Measurements from ENCODE around the gene CEP170B.

Gene CEP170B

DNA sequence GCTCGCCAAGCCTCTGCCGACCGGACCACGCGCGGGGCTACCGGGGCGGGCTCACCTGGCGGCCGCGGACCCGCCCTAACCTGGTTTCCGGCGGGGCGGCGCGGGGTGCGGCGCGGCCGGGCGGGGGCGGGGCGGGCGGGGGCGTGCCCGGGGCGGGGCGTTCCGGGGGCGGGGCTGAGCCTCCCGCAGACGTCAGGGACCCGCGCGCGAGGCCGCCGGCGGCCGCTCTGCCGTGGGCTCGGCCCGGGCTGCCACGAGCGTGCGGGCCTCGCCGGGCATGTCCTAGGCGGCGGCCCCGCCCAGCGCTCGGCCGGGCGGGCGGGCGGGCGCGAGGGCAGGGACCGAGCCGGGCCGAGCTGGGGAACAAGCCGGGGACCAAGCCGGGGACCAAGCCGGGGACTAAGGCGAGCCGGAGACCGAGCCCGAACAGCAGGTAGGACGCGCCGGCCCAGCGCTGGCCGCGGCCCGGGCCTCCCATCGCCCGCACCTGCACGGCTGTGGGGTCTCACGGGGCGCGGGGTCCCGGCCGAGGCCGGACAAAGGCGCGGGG lies at the start of gene CEP170B:
CEP170B (plus strand) TSS at position 188 of the 550 bp plus-strand sequence. CDS start 3,183 bp downstream, outside the sequence.
- Mint-ChIP-seq H3K36me3 (ENCODE audit: low read depth) (no peaks in the 10 kb centered on the region), H3K27me3 (peaks cover 36% of the 10 kb centered on the region), H3K27ac (no peak within 1 kb of the TSS), H3K4me3 (peak within 1 kb of the TSS; percentile 60), H3K4me1 (ENCODE audit: low read depth) (peaks cover 3% of the 10 kb centered on the region), H3K9me3 (no peaks in the 10 kb centered on the region)
- intact Hi-C loops (cut with micrococcal nuclease) = no loop called here

GRCh38 chr14:104816616-104816884 lies 48.5 kb upstream of the CEP170B start:
- peaks cover 32% of the 10 kb centered on the region for H3K36me3 Mint-ChIP-seq (ENCODE audit: low read depth)
- no peaks in the 10 kb centered on the region for H3K27me3 Mint-ChIP-seq
- no peaks in the 10 kb centered on the region for H3K9me3 Mint-ChIP-seq
- H3K4me1 Mint-ChIP-seq (ENCODE audit: low read depth) = peaks cover 27% of the 10 kb centered on the region
- peak overlapping the region; percentile 93 for H3K27ac Mint-ChIP-seq
- intact Hi-C loops (cut with micrococcal nuclease) = no loop called here
- peak overlapping the region; percentile 97 for H3K4me3 Mint-ChIP-seq

DNA sequence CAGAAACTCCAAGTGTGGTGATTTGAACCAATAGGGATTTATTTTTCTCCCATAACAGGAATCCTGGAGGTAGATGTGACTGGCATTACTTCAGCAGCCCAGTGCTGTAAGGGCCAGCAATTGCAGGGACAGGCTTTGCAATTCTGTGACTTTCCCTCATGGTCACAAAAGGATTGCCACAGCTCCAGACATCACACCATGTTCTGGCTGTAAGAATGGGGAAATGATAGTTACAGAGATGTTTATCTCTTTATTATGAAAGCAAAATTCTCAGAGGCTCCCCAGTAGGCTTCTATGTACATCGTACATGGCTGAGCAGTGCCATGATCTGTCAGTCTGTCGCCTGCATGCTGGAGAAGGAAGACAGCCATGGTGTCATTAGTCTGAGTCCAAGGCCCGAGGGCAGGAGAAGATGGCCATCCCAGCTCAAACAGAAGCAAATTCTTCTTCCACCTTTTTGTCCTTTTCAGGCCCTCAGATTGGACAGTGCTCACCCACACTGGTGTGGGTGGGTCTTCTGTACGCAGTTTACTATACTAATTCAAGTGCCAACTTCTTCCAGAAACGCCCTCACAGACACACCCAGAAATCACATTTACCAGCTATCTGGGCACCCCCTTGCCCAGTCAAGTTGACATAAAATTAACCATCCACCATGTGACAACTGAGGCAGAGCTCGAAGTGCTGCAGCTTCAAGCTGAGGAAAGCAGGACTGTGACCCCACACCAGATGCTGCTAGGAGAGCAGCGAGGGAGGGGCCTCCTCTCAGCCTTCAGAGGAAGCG lies 46.9 kb upstream of the CEP170B start:
- peaks cover 27% of the 10 kb centered on the region for H3K4me1 Mint-ChIP-seq (ENCODE audit: low read depth)
- H3K9me3 Mint-ChIP-seq = no peaks in the 10 kb centered on the region
- peaks cover 3% of the 10 kb centered on the region for H3K27me3 Mint-ChIP-seq
- H3K36me3 Mint-ChIP-seq (ENCODE audit: low read depth) = peaks cover 32% of the 10 kb centered on the region
- no peak overlapping the region for H3K27ac Mint-ChIP-seq
- intact Hi-C loops (cut with micrococcal nuclease) = no loop called here
- H3K4me3 Mint-ChIP-seq = no peak overlapping the region

- H3K9me3 Mint-ChIP-seq = no peaks in the 10 kb centered on the region
- H3K36me3 Mint-ChIP-seq (ENCODE audit: low read depth) = peaks cover 26% of the 10 kb centered on the region
- H3K4me1 Mint-ChIP-seq (ENCODE audit: low read depth) = peaks cover 21% of the 10 kb centered on the region
- no peak overlapping the region for H3K4me3 Mint-ChIP-seq
- intact Hi-C loops (cut with micrococcal nuclease) = no loop called here
- H3K27ac Mint-ChIP-seq = no peak overlapping the region
- H3K27me3 Mint-ChIP-seq = peaks cover 7% of the 10 kb centered on the region
These were observed 46.3 kb upstream of the CEP170B start for GRCh38 chr14:104818714-104819161.

GRCh38 chr14:104819361-104819781 lies 45.7 kb upstream of the CEP170B start:
- Mint-ChIP-seq H3K36me3 (ENCODE audit: low read depth) (peaks cover 20% of the 10 kb centered on the region), H3K27ac (no peak overlapping the region)

DNA sequence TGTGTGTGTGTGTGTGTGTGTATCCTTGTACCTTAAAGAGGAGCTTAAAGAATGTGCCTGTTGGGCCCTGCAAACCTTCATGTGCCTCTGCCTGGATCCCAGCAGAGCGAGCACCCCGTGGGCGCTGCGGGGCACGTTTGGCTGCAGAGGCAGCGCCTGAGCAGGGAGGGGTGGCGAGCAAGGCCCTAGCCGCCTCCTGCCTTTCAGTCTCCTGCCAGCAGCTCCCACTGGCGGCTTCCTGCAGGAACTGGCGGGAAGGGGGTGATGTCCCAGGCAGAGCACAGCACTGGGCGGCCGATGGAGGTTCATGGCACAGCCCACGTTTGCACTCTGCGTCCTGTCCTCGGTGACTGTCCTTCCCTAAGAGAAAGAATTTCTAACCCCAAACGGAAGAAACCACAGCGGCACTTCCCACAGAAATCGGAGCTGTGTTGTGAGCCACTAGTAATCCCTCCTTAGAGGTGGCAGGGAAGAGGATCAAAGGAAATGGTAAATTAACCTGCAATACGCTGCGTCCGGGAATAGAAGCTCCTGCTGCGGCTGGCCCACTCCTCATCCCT lies 44.3 kb upstream of the CEP170B start:
- peaks cover 16% of the 10 kb centered on the region for H3K4me1 Mint-ChIP-seq (ENCODE audit: low read depth)
- H3K27ac Mint-ChIP-seq = no peak overlapping the region
- peaks cover 13% of the 10 kb centered on the region for H3K36me3 Mint-ChIP-seq (ENCODE audit: low read depth)
- H3K4me3 Mint-ChIP-seq = no peak overlapping the region
- intact Hi-C loops (cut with micrococcal nuclease) = no loop called here
- H3K9me3 Mint-ChIP-seq = peaks cover 13% of the 10 kb centered on the region
- peaks cover 27% of the 10 kb centered on the region for H3K27me3 Mint-ChIP-seq

More at GRCh38 chr14:104819361-104819781, 45.7 kb upstream of the CEP170B start:
- H3K4me3 Mint-ChIP-seq = no peak overlapping the region
- H3K27me3 Mint-ChIP-seq = peaks cover 13% of the 10 kb centered on the region
- intact Hi-C loops (cut with micrococcal nuclease) = no loop called here
- H3K4me1 Mint-ChIP-seq (ENCODE audit: low read depth) = peaks cover 15% of the 10 kb centered on the region
- peaks cover 6% of the 10 kb centered on the region for H3K9me3 Mint-ChIP-seq

- H3K4me3 Mint-ChIP-seq = no peak overlapping the region
- H3K27me3 Mint-ChIP-seq = peaks cover 32% of the 10 kb centered on the region
- peaks cover 7% of the 10 kb centered on the region for H3K36me3 Mint-ChIP-seq (ENCODE audit: low read depth)
- H3K9me3 Mint-ChIP-seq = peaks cover 13% of the 10 kb centered on the region
- peaks cover 18% of the 10 kb centered on the region for H3K4me1 Mint-ChIP-seq (ENCODE audit: low read depth)
- H3K27ac Mint-ChIP-seq = no peak overlapping the region
- intact Hi-C loops (cut with micrococcal nuclease) = no loop called here
These were observed 43.7 kb upstream of the CEP170B start for GRCh38 chr14:104821229-104821945.

DNA sequence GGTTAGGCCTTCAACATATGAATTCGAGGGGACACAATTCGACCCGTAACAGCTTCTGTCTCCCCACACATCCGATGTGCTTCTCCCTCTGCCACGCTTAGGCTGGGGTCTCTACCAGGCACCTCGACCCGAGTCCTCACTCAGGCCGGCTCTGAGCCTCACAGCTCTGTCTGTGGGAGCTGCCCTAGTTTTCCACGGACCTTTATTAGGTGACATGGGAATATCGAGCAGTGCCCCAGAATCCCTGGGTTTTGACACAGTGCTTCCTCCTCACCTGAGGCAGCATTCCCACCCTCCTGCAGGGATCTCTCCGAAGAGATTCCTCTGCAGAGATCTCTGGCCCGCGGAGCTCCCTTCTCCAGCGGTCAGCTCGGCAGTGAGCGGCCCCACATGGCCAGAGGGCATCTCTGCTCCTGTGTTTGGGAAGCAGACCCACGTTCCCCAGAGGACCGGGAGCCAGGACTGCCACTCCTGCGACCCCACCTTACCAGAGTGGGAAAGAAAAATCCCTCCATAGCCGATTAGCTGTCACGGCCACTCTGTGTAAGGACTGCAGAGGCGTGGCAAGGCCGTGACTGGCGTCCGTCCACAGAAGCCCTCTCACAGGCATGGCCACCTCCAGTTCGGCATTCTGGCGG lies 43.0 kb upstream of the CEP170B start:
- H3K27ac Mint-ChIP-seq = no peak overlapping the region
- H3K36me3 Mint-ChIP-seq (ENCODE audit: low read depth) = peaks cover 7% of the 10 kb centered on the region
- intact Hi-C loops (cut with micrococcal nuclease) = no loop called here
- H3K9me3 Mint-ChIP-seq = peaks cover 13% of the 10 kb centered on the region
- H3K4me1 Mint-ChIP-seq (ENCODE audit: low read depth) = peaks cover 15% of the 10 kb centered on the region
- H3K27me3 Mint-ChIP-seq = peaks cover 36% of the 10 kb centered on the region
- H3K4me3 Mint-ChIP-seq = no peak overlapping the region

GRCh38 chr14:104822821-104823615 lies 42.0 kb upstream of the CEP170B start:
- no peak overlapping the region for H3K4me3 Mint-ChIP-seq
- peaks cover 13% of the 10 kb centered on the region for H3K9me3 Mint-ChIP-seq
- H3K27me3 Mint-ChIP-seq = peaks cover 45% of the 10 kb centered on the region
- H3K27ac Mint-ChIP-seq = no peak overlapping the region
- H3K36me3 Mint-ChIP-seq (ENCODE audit: low read depth) = peaks cover 6% of the 10 kb centered on the region
- peaks cover 23% of the 10 kb centered on the region for H3K4me1 Mint-ChIP-seq (ENCODE audit: low read depth)
- intact Hi-C loops (cut with micrococcal nuclease) = no loop called here

DNA sequence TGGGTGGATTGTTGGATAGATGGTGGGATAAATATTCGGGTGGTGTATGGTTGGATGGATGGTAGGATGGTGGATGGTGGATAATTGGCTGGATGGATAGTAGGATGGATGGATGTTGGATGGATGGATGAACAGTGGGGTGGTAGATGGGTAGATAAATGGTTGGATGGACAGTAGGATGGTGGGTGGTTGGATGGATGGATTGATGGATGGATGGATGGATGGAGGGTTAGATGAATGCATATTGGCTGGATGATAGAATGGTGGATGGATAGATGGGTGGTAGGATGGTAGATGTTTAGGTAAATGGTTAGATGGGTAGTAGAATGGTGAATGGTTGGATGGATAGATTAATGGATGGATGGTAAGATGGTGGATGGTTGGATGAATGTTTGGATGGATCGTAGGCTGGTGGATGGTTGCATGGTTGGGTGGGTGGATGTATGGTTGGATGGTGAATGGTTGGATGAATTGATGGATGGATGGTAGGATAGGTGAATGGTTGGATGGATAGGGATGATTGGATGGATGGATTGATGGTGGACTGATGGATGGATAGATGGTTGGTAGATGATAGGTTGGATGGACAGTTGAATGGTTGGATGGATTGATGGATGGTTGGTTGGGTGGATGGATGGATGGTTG lies 40.6 kb upstream of the CEP170B start:
- peaks cover 13% of the 10 kb centered on the region for H3K9me3 Mint-ChIP-seq
- H3K4me1 Mint-ChIP-seq (ENCODE audit: low read depth) = peaks cover 24% of the 10 kb centered on the region
- no peaks in the 10 kb centered on the region for H3K36me3 Mint-ChIP-seq (ENCODE audit: low read depth)
- peaks cover 47% of the 10 kb centered on the region for H3K27me3 Mint-ChIP-seq
- intact Hi-C loops (cut with micrococcal nuclease) = no loop called here
- H3K27ac Mint-ChIP-seq = no peak overlapping the region
- no peak overlapping the region for H3K4me3 Mint-ChIP-seq

GRCh38 chr14:104826189-104826860 lies 38.7 kb upstream of the CEP170B start:
- Mint-ChIP-seq H3K9me3 (peaks cover 13% of the 10 kb centered on the region), H3K27me3 (peaks cover 53% of the 10 kb centered on the region), H3K4me3 (peak overlapping the region; percentile 72), H3K36me3 (ENCODE audit: low read depth) (no peaks in the 10 kb centered on the region), H3K27ac (peak overlapping the region; percentile 76), H3K4me1 (ENCODE audit: low read depth) (peaks cover 24% of the 10 kb centered on the region)
- intact Hi-C loops (cut with micrococcal nuclease) = loop anchor here (1.0 to 5.0 kb wide), 2 partner anchors 39 to 58 kb away; no protein-coding TSS in a partner anchor

DNA sequence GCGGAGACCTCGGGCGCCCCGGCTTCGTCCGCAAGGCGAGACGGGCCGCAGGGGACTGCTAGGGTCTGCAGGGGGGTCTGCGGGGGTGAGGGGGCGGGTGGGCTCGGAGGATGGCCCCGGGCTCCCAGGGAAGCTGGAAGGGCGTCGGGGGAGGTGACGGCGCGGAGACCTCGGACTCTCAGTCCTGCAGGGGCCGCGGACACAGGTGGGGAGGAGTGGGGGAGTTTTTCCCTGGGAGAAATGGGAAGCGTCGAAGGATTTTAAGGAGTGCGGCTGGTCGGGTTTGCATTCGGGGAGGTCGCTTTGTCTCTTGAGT lies 38.2 kb upstream of the CEP170B start:
- intact Hi-C loops (cut with micrococcal nuclease) = loop anchor here (1.0 to 5.0 kb wide), 2 partner anchors 40 to 59 kb away; no protein-coding TSS in a partner anchor
- Mint-ChIP-seq H3K4me1 (ENCODE audit: low read depth) (peaks cover 24% of the 10 kb centered on the region), H3K27ac (no peak overlapping the region), H3K27me3 (peaks cover 53% of the 10 kb centered on the region), H3K9me3 (peaks cover 13% of the 10 kb centered on the region), H3K4me3 (peak overlapping the region; percentile 63), H3K36me3 (ENCODE audit: low read depth) (no peaks in the 10 kb centered on the region)
